Measurements from ENCODE around the gene MIF4GD.
"Not testable (repeated sequence)": the region's sequence is repeated elsewhere in the genome, so short reads cannot be mapped to it uniquely, and the experiment has no call there.

MIF4GD gene

DNA sequence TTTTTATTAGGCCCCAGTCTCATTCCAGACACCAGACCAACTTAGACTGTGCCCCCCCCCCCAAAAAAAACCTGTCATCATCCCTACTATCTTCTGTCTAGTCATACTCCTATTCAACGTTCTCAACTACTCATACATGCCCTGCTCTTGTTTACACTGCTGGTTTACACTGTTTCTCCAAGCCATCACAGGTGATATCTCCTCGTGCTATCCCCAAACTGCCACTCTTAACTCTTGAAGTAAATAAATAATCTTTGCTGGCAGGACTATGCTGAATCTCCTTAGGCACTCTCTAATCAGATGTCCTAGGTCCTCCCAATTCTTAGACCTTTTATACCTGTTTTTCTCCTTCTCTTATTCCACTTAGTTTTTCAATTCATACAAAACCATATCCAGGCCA is 13.8 kb downstream of the MIF4GD start:
- FAIRE-seq = not testable (repeated sequence)

DNA sequence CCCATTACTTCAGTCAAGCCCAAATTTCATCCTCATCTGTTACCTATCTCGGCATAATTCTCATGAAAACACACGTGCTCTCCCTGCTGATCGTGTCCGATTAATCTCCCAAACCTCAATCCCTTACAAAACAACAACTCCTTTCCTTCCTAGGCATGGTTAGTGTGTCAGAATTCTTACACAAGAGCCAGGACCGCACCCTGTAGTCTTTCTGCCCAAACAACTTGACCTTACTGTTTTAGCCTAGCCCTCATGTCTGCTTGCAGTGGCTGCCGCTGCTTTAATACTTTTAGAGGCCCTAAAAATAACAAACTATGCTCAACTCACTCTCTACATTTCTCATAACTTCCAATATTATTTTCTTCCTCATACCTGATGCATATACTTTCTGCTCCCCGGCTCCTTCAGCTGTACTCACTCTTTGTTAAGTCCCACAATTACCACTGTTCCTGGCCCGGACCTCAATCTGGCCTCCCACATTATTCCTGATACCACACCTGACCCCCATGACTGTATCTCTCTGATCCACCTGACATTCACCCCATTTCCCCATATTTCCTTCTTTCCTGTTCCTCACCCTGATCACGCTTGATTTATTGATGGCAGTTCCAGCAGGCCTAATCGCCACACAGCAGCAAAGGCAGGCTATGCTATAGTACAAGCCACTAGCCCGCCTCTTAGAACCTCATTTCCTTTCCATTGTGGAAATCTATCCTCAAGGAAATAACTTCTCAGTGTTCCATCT is 14.9 kb downstream of the MIF4GD start:
- FAIRE-seq = not testable (repeated sequence)

DNA sequence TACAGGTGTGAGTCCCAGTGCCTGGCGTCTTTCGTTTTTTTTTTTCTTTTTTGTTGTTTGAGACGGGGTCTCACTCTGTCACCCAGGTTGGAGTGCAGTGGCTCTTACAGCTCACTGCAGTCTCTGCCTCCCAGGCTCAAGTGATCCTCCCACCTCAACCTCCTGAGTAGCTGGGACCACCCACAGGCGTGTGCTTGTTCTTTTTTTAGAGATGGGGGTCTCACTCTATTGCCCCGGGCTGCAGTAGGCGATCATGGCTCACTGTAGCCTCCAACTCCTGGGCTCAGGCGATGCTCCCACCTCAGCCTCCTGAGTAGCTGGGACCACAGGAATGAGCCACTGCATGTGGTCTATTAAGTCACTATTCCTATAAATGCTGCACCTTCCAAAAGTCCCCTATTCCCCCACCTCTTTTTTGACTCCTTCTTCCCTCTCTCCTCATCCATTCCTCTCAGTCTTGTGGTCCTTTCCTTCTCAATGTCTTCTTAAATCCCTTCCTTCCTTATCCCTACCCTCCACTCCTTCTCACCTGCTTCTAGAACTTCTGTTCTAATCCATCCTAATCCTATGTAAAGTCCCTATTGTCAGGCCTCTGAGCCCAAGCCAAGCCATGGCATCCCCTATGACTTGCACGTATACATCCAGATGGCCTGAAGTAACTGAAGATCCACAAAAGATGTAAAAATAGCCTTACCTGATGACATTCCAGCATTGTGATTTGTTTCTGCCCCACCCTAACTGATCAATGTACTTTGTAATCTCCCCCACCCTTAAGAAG is 18.8 kb downstream of the MIF4GD start:
- no peak for FAIRE-seq

DNA sequence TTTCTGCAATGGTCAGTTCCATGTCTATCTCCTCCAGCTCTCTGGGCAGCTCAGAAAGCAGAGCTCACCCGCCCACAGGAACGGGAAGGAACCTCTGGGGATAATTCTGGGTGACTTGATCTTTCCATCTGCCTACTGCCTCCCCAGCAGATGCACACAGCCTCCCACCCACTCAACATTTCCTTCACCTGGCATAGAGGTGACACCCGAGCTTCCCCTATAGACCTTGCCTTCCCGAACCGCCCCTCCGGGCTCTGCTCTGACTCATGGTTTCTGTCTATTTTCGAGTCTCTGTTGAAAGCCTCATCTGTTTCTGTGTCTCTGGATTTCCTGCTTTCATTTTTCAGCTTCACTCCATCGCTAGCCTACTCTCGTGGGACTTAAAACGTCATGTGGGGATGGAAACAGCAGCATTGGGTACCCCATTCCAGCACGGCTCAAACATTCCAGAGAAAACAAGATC is 21.0 kb downstream of the MIF4GD start:
- no peak for FAIRE-seq

DNA sequence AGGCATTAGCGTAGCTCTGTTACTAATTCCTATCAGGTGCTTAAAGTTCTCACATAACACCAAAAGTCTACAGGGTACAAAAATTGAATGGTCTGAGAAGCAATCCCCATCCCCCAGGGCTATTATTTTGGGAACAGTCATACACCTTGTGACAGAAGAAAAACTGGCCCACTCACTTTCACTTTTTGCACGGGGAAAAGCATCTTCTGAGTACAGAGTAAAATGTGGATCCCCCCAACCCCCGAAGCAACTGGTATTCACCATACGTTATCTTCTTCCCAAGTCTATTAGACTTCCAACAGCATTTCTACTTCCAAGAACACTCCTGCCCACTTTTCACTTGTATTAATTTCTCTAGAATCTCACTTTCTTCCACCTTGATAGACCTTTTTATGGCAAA is 21.5 kb downstream of the MIF4GD start:
- FAIRE-seq = no peak

DNA sequence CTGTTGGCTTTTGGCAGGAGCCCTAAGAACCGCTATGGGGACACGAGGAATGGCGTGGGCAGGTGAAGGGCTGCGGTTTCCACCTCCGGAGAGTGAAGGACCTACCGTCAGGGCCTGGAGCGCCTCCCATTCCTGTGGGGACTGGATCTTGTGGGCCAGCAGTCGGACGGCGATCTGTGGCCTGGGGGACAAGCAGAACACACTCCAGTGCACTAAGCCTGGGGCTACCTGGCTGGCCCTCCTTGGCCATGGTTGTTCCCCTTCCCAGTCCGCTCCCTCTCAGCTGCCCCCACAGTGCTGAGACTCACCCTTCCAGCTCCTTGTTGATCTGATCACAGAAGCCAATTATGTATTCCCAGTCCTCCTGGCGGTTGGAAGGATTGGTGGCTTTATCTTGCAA is 24.6 kb downstream of the MIF4GD start:
- FAIRE-seq = no peak

DNA sequence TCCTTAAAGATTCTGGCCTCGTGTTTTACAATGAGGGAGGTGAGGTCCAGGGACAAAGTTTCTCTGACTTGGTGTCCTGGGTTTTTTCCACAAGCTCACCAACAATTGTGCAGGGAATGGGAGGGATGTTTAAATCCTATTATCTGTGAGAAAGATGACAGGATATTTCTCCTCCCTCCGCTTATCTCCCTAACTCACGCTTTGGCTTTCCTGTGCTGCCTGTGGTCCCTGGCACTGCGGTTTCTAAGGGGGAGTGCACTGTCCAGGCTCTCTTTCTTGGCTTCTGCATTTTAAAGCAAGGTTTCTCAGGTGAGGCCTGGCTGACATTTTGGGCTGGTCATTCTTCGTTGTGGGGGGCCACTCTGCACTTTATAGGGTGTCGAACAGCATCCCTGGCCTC is 26.0 kb downstream of the MIF4GD start:
- no peak for FAIRE-seq

DNA sequence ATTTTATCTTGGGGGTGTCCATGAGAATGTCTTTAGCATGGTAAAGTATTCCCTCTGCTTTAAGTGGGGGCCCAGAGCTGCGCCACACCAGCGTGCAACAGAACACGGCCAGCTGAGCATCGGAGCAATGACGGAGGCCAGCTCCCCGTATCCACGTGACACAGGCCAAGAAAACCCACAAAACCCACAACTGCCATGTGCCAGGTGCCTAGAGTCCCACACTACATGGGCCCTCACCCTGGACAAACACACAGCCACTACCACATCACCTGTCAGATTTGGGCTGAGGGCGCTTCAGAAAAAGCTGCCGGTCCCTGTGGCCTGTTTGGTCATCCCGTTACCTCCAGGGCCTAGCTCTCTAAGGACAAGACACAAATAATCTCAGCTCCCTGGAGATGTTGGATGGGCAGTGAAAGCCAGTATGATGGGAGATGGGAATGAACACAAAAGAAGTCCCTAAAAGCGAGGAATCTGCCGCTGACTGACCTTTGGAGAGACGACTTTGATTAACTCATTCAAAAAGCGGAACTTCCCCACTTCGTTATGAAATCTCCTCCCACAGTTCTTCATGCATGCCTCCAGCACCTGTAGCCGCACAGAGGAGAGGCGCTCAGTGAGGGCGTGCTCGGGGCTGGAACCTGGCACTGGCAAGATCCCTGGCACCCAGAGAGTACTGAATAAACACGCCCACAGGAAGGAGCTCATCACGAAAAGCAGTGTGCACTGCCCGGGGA is 26.7 kb downstream of the MIF4GD start:
- FAIRE-seq = no peak

DNA sequence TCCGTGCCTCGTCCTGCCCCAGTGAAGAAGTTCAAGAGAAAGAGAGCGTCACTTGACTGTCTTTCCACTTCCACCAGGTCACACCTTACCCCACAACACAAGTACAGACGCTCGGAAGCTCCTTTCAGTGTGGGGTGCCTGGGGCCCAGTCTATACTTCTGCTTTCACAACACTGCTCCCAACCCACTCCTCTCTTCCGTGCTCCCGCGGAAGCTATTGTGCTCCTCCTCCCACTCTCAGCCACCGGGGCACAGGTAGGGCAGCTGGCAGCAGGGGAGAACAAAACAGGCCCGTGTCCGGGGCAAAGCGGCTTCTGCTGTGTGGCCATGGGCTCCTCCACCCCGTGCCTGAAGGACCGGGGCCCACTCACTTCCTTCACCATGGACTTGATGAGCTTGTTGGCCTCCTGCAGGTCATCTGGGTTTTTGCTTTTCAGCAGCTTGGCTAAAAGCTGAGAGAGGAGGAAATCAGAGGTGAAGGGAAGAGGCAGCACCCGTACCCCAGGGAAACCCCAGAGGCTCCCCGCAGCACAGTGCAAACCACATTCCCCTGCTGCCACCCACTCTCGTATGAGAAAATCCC is 28.5 kb downstream of the MIF4GD start:
- FAIRE-seq = no peak

DNA sequence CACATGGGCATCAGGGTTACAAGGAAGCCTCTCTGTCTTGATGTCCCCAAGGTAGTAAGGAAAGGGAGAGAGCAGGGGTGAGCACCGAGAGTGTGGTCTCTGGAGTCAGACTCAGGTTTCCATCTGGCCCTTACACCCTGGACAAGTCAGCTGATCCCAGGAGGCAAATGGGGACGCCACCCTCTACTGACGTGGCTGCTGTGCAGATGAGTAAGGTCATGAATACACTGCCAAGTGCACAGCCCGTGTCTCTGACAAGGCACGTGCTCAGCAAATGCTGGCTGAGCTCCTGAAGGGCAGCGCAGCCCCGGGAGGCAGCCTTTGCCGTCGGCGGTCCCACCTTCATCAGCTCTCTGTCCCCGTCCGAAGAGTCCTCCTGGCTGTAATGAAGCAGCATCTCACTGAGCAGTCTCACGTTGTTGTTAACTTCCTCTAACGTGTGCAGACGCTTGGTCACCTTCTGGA is 29.0 kb downstream of the MIF4GD start:
- FAIRE-seq = no peak

DNA sequence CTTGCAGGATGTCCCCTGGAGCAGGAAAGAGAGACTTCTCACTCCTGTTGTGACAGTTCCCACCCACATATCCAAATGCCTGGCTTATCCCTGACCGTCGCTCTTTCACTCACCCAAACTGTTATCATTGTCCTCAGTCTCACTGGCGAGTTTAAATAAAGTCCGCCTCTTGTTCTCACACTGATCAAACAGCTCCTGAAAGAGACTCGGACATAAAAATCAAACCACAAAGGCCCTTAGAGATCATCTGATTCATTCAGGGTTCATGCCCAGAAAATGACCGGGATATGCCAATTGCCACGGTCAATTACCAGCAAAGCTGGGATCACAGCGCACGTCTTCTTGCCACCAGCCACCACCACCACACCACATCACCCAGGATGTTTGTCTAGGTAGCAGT is 29.5 kb downstream of the MIF4GD start:
- no peak for FAIRE-seq

DNA sequence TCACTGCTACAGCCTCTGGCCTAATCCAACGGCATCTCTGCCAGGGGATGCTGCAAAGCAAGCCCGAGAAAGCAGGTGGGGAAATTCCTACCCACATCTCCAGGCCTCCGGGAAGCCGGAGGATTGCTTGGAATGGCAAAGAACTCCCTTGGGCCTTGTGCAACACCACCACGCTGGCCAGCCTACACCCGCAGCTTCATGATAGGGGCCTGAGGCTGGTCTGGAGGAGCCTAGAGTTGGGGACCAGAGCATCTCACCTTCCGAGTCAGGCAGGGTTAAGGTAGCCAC is 29.9 kb downstream of the MIF4GD start:
- no peak for FAIRE-seq

DNA sequence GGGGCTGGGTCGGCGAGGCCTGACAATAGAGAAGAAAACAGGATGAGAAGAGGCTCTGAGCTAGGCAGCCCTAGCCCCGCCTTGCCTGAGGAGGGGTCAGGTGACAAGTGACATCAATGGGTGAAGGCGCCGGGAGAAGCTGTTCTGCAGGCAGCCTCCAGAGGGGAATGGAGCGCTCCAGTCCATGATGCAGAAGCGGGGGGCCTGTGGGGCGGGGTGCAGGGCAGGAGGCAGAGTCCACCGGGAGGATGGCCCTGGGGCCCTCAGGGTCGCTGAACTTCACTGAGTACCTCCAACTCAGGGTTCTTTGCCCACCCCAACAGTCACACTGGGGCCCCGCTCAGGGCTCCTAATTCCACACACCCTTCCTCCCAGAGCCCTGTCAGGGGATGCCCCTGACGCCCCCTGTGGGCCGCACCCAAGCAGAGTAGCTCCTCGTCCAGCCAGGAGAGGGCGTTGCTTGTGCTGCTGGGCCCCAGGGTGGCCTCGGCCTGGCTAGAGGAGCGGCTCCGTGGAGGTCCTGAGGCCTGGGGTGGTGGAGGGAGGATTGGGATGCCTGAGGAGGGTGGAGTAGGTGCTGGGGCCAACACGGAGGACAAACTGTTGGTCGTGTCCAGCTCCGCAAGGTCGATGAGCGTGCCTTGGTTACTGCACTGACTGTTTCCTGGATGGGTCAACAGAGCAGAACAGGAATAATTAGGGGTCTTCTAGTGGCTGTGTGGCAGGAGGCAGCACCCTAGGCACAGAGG is 30.5 kb downstream of the MIF4GD start:
- no peak for FAIRE-seq

DNA sequence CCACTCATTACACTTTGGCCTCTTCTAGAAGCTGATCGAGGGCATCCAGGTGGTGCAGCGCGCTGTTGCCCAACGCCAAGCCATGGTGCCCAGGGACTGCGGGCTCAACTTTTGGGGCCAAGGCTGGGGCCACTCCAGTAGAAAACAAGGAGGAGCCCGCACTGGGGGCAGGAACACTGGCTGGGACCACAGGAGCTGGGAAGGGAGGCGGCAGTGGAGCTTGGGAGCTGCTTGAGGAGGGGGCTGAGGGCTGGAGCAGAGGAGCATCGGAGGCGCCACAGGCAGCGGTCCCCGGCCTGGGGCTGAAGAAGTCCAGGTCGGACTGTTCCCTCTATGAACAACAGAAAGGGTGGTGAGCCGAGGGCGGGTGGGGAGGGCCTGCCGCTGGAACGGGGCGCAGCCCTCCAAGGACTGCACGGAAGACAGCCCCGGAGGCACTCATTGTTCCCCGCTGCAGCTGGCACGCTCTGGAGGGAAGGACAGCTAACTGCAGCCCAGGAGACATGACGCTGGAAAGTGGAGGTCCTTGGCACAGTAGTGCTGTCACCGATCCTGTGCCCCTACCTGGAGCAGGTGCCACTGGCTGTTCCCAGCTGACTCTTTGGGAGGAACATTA is 31.1 kb downstream of the MIF4GD start:
- no peak for FAIRE-seq

DNA sequence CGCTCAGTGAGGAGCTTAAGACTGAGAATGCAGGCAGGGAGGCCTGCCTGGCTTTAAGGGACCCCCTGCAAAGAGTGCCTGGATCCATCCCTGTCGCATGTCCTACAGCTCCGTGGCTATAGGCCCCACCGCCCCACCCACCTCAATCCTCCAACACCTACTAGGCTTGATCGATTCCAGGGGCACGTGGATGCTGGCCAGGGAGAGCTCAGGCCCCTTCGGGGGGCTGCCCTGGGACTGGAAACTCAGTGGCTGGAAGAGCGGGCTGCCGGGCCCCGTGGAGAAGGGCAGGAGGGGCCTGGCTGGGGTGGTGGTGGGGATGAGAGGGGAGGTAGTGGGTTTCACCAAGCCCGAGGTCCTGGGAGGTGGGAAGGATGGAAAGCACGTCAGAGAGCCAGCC is 31.8 kb downstream of the MIF4GD start:
- no peak for FAIRE-seq

DNA sequence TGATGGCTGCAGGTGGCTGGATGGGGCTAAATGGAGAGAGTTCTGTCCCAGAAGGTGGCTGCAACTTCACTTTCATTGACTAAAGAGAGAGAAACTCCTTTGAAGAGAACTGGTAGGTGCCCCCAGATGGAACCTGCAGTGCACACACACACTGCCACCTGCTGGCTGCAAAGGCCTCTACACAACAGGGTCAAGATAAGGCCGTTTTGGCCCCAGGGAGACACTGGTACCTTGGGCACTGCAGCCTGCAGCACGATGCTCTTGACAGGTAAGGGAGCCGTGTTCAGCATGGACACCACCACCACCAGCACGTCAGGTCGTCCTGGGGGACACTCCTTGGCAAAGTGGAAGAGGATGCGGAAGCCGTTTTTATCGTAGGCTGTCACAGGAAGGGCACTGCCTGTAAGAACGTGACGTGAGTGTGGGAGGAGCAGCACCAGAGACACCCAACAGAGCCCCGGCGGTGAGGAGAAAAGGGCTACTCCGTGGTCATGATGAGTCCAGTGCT is 32.3 kb downstream of the MIF4GD start:
- FAIRE-seq = no peak

DNA sequence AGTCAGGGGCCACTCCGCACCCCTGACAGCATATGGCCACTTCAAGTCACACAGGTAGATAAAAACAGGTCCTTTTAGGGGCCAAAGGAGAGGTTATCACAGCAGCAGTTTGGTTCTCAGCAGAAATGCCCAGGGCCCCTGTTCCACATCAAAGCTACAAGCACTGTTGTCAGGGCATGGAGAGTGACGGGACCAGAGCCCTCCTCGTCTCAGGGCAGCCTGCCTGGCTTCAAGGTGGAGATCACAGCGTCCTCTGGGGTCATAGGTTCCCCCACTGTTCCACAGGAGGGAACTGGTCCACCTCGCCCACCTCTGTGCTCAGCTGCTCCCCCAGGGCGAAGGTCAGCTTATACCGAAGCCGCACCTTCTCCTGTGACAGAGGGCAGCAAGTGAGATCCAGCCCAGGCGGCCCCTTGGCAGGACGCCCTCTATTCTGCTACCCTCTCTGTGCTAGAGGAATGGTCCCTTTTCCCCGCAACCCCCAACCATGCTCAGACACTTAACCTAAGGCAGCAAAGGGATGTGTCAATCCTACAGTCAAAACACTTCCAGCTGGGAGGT is 32.9 kb downstream of the MIF4GD start:
- FAIRE-seq = no peak

DNA sequence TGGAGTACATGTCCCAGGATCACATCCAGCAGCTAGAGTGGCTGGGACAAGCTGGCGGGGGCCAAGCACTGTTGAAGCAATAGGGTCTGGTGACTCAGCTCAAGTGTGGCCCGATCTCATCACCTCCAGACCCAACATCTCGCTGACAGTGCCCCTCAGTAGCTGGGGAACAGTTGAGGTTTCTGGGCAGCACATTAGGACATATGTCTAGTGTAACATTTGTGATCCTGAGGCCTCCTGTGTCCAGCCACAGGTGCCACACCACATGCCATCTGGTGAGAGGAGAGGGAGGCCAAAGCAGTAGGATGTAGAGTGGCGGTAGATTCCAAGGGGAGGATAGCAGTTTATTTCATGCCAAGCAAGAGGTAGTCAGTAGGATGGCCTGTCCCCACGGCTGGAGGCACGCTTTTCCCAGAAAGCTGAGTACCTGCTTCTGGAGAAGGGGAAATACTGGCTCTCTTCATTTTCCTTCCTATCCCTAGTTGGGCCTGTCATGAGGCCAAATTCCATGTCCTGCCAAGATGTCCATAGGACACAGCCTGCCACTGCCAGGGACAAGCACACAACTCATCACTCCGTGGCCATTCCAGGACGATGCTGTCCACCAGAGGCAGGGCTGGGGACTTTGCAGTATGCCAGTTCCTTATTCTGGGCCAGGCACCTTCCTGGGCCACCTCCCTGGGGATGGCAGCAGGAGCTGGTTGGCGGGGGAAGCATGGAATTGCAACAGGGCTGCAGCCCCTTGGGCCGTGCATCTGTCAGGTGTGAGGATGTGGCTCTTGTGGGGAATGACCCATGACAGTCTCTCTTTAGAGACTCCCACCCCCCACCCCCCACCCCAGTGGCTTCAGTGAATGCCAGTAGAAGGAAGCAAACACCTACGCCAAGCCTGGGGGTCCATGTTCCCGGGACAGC is 33.7 kb downstream of the MIF4GD start:
- no peak for FAIRE-seq

DNA sequence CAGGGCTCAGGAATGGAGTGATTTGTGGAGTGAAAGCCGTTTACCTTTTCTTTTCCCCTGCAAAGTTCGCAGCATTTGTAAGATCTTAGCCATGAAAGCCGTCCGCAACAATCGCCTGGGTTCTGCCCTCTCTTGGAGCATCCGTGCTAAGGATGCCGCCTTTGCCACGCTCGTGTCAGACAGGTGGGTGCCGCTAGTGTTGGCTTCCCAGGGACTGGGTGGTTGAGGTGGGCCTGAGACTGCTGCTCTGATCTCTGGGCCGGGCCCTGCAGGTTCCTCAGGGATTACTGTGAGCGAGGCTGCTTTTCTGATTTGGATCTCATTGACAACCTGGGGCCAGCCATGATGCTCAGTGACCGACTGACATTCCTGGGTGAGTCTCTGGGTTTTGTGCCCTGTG is 38.2 kb downstream of the MIF4GD start:
- FAIRE-seq = no peak

DNA sequence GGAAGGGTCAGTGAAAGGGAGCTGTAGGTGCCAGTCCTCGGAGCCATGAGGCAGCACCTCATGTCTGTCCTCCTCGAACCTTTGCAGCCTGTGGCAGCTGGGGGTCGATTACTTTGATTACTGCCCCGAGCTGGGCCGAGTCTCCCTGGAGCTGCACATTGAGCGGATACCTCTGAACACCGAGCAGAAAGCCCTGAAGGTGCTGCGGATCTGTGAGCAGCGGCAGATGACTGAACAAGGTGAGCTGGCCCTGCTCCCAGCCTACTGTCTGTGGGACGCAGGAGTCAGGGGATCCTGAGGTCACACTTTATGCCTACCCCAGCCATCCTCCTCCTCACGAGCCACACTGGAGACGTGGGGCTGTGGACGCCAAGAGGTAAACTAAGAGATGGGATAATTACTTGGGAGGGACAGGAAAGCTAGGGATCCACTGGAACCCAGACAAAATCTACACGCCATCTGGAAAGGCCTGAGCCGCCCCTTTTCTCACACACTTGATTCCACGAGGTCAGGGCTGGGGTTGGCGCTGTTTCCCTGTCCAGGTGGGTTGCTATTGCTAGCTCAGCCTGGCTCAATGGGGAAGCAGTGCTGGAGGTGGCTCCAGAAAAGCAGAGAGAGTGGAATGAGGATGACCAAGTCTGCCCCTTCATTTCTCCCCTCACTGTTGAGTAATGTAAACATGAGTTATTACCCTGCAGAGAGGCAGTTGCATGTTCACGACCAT is 39.1 kb downstream of the MIF4GD start:
- no peak for FAIRE-seq
